GM18867 (cell line): ENCODE results near the gene NCOA5.
A peak's percentile ranks its signal among the peaks of the same experiment; 100 is the strongest.
"Not testable (repeated sequence)": the region's sequence is repeated elsewhere in the genome, so short reads cannot be mapped to it uniquely, and the experiment has no call there.

Experiments
- ATAC-seq: cut with Tn5 transposase; IDR thresholded peaks from one replicate; pipeline ENCODE4 v1.9.1; 2021; ENCODE audit warnings: mild to moderate bottlenecking, moderate library complexity; ENCODE audit not compliant: unreplicated experiment

Gene NCOA5

DNA sequence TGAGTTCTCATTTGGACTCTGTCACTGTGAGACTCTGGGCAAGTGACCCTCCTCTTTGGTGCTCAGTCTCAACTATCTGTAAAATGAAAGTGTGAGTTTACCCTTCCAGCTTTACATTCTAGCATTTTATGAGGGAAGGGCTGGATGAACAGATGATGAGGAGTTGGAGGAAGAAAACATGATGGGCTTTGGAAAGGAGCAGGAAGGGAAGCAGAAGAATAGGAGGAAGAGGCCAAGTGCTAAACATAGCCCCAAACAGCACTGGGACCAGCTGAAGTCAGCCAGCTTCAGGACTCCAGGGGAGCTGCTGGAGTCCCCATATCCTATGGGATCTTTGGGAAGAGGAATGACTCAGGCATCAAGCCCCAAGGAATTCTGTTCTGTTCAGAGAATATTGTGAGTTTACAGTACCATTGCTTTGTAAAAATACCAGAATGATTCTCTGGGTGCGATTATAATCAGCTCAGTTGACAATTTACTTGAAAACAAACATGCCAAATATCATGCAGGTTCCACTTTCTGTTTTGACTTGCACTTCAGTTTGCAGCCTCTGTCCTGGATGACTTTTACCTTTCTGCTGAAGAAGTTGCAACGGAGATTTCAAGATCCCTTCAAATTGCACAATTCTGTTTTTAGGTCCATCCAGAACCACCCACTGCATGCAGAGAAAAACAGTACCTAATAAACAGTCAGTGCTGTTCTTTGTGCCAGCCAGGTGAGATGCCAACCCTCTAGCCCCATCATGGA lies 31.6 kb upstream of the NCOA5 start:
- ATAC-seq: no peak

DNA sequence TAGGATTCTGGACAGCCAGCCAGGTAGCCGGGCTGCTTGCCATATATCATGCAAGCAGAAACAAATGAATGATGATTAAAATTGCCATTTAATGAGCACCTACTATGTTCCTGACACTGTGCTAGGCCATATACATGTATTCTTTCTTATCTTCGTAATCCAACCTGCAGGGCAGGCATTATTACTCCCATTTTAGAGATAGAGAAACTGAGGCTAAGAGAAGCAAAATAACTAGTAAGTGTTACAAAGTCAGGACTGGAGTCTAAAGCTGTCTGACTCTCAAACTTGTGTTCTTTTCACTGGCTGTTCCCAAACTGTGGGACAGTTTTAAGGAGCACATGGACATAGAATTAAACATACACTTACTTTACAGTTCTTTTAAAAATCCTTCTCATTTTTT lies 30.4 kb upstream of the NCOA5 start:
- ATAC-seq: no peak

DNA sequence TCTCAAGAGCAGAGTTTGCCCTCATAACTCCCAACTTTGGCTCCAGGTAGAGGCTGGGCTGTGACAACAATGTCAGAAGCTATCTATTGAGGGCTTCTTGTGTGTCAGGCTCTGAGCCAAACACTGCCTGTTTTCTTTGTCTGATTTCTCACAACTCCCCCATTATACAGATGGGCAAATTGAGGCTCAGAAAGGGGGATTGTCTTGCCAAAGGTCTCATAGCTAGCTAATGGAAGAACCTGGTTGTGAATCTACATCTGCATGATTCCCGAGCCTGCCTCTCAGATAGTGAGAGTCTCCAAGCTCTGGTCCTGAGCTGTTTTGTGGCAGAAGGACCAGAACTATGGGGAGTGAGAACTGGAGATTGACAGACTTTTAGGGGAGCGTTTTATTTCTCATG lies 29.8 kb upstream of the NCOA5 start:
- ATAC-seq: no peak

DNA sequence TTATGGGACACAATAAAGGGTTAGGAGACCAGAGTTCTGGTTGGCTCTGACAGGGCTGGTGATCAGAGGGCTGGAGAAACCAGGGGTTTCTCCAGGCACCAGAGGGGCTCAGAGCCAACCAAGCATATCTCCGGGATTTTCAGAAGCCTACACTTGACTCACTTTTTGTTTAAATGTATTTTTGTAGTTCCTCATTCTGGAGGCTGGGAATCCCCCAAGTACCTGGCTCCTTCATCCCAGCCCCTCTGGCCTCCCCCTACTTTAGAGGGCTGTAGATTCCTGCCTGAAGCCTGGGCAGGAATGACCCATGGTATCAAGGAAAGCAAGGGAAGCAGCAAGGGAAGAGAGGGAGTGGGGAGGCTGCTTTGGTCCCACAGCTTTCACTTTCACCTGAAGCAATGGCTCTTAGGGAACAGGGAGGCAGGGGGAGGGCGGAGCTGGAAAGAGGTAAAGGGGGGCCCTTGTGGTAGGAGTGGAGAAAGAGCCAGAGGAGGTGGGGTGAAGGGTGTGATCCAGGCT lies 29.3 kb upstream of the NCOA5 start:
- no peak for ATAC-seq

DNA sequence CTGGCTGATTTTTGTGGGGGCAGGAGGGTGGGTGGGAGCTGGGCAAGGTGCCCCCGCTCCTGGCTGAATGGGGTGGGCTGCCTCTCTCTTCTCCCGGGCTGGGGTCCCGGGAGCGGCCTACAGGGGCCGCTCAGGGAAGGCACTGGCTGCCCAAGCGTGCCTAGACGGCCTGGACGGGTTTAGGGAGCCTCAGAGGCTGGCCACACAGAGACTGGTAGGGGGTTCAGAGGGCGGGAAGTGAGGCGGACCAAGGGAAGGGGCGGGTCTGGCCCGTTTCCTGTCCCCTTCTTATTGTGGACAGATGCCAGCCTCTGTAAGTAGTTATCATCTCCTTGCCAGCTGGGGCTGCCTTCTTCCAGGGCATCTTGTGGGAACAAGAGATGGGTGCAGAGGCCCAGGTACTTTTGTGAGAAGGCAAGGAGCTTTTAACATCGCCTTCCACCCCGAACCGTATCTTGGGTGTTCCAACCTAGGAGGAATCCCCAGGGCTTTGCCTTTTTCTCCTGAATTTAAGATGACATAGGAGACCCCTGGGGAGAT lies 28.8 kb upstream of the NCOA5 start:
- peak; percentile 42 for ATAC-seq

DNA sequence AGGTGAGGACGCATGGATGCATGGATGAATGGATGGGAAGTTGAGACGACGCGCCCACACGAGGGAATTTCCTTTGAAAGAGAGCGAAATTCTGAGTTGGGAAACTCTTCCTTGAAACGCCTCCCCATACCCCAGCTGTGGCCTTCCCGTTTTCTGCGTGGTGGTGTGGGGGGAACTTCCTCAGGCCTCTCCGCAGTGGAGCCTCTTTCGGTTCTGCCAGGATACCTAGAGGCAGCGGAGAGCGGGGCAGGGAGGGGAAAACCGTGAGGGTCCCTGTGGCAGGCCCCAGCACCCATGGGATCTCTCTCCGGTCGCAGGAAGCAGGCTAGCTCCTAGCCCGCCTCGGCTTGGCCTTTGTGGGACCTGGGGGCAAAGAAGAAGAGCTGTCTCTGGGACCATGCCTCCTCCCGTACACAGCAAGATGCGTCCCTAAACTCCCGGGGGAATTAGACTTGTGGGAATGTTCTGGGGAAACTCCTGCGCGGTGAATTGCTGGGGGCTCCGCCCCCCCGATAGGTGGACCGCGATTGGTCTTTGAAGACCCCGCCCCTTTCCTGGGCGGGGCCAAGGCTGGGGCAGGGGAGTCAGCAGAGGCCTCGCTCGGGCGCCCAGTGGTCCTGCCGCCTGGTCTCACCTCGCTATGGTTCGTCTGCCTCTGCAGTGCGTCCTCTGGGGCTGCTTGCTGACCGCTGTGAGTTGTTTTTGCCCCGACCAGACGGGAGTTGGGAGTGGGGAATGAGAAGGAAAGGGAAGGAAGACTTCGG lies 28.1 kb upstream of the NCOA5 start, which contains the start of gene CD40:
CD40 (plus strand) TSS at position 611 of the 764 bp plus-strand sequence; CDS start at position 641, 30 bp downstream.
- ATAC-seq: peak; percentile 74

DNA sequence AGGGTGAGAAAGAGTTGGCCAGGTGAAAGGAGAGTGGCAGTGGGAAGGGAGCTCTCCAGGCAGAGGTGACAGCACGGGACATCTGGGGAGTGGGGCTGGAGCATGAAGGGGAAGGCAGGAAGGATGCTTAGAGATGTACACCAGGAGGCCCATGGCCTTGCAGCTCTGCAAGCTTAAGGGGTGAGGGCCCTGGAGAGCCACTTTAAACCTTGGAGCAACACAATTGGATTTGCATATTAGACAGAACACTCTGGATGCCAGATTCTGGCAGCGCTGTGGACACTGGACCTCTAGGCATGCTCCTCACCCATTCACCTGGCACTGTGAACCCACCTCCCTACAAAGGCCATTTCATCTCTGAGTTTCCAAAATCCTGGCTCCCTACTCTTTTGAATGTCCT lies 24.7 kb upstream of the NCOA5 start:
- no peak for ATAC-seq

DNA sequence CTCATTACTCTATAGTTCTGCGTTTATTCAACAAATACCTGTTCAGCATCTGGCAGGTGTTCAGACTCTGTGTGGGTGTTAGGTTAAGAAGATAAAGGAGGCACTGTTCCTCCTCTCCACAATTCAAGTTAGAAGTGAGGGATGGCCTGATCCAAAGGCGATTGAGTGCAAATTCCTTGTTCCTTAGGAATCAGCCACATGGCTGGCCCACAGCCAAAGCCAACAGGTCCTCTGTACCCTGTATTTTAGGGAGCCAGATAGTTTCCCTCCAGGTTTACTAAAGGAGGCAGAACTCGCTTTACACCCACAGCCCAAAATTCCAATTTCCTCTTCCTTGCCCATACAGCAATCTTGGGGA lies 23.3 kb upstream of the NCOA5 start:
- ATAC-seq: no peak

DNA sequence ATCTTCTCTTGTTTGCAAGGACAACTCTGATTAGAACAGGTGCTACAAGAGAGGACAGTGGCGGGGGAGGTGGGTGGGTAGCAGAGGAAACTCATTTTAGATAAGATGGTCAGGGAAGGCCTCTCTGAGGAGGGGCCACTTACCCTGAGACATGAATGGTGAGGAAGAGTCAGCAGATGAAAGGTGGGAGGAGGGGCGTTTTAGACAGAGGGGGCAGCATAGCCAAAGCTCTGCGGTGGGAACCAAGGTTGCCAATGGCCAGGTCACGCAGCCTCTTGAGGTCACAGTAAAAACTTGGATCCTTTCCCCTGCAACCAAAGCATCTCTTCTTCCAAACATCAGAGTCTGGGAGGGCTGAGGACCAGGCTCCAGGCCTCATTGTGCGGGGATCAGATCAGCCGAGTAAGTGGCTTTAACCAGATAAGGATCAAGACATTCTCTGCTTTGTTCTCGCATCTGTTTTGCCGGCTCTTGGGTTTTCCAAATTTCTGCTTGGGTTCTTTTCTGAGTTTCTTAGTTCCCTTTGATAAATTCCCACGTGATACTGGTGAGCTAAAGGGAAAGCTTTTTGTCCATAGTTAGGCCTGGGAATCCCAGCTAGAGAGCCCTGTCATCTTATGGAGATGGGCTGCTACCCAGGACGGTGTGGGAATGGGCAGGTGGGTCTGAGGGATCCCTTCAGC lies 22.8 kb upstream of the NCOA5 start:
- no peak for ATAC-seq

DNA sequence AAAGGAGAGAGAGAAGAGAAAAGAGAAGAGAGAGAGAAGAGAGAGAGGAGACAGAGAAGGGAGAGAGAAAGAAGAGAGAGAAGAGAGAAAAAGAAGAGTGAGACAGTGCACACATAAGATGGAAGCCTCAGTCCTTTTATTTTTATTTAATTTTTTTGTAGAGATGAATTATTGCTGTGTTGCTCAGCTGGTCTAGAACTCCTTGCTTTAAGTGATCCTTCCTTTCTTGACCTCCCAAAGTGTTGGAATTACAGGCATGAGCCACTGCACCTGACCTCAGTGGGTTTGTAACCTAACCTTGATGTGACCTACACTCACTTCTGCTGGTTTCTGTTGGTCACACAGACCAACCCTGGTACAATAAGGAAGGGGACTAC lies 22.1 kb upstream of the NCOA5 start:
- no peak for ATAC-seq

DNA sequence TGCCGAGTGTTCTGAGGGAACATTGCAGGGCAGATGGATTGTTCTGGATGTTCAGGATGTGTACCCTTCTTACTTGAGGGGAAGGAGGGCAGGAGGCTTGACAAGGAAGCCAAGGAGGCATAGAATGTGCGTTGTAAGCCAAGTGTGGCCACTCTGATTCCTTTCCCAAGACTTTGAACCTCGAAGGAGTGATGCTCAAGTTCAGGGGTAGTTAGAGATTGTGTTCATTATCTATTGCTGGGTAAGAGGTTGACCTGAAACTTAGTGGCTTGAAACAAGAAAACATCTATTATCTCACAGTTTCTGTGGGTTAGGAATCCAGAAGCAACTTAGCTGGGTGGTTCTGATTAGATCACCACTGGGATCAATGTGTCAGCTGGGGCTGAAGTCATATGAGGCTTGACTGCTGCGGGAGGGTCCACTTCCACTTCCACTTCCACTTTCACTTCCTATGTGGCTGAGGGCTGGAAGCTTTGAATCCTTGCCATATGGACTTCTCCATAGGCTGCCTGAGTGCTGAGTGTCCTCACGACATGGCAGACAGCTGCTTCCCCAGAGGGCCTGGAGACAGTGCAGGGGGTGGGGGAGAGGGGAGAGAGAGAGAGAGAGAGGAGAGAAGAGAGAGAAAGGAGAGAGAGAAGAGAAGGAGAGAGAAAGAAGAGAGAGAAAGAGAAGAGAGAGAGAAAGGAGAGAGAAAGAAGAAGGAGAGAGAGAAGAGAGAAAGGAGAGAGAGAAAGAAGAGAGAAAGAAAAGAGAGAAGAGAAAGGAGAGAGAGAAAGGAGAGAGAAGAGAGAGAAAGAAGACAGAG lies 21.5 kb upstream of the NCOA5 start:
- ATAC-seq: no peak

DNA sequence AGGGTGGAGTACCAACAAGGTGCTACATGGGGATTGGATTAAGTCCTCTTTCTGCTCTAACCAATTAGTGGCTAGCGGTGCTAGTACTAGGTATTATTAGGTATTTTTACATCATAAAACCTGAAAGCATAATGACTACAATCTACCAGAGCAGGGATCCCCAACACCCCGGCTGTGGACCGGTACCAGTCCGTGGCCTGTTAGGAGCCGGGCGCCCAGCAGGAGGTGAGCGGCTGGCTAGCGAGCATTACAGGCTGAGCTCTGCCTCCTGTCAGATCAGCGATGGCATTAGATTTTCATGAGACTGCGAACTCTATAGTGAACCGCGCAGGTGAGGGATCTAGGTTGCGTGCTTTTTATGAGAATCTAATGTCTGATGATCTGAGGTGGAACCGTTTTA lies 19.2 kb upstream of the NCOA5 start:
- ATAC-seq: no peak

DNA sequence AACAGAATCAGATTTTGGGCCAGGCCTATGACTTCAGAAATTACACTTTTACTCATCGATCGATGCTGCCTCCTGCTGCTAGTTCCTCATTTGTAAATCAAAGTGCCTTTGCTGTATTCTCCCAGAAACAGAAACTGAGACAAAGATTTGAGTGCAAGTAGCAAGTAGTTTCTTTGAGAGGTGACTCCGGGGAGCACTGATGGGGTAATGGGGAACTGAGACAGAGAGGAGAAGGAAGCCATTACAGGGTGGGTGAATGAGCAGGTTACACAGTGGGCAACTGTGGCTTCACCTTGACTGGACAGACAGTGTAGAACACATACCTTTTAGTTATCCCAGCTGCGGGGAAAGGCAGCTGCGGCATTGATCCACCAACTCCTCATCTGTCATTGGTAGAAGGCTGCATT lies 18.7 kb upstream of the NCOA5 start:
- ATAC-seq: peak; percentile 76

DNA sequence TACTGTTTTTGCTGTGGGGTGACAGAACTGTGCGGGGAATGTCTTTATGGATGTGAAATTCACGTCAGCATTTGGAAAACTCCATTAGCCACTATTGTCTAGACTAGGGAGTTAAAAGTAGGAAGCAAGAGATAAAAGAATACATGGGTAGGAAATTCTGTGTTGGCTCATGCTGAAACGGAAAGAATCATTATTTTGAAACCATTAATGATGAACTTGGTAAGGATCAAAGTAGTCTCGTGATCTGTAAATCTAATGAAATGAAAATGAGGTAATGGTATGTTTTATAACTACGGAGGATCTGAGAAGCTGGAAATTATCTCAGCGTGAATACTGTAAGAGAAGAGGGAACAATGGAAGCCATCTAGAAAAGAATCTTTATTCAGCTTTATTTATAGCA lies 17.3 kb upstream of the NCOA5 start:
- no peak for ATAC-seq

DNA sequence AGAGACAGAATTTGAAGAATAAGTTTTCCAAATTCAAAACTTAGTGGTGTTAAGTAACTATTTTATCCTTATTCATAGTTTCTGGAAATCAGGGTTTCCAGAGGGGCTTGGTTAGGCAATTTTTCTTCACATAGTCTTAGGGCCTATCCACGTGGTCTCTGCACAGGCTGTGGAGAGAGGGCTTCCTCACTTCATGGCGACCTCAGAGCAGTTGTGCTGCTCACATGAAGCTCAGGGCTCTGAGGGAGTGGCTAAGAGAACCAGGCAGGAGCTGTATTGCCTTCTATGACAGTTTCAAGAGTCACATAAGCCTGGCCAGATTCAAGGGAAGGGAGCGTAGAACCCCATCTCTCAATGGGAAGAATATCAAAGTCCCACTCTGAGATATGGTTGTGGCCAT lies 14.5 kb upstream of the NCOA5 start:
- ATAC-seq: no peak

DNA sequence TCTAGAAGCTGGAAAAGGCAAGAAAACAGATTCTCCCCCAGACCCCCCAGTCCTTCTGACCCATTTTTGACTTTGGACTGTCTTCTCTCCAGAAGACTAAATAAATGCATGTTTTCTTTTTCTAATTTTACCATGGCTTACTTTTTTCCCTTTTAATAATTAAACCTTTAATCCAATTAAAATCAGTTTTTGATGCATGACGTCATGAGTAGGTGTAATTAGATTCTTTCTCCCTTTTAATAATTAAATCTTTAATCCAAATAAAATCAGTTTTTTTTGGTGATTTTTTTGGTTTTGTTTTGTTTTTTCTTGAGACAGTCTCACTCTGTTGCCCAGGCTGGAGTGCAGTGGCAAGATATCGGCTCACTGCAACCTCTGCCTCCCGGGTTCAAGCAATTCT lies 13.2 kb upstream of the NCOA5 start:
- no peak for ATAC-seq

DNA sequence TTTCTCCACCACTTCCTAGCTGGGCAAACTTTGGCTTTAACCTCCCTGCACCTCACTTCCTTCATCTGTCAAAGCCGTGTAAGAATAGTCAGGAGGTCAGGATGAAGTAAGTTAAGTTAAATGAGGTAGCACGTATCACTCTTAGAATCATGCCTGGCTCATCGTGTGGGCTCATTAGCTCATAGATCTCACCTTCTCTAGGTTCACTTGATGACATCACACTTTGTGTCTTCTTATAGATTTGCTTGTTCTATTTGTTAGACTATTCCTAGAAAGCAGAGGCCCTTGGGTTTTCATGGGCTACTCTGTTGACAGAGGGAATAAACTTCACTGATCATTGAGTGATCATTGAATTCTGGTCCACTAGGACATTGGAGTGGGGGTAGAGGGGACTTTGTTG lies 12.2 kb upstream of the NCOA5 start:
- no peak for ATAC-seq

DNA sequence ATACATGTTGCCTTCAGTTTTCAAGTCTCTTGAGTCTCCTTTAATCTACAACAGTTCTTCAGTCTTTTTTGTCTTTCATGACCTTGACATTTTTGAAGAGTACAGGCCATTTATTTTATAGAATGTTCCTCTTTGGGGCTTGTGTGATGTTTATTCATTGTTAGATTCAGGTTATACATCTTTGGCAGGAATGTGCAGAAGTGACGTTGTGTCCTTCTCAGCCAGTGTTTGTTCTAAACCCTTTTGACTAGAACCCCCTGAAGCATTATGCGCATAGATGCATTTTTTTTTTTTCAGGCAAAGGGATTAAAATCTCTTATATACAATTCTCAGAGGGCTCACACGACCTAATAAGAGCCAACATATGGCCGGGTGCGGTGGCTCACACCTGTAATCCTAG lies 11.2 kb upstream of the NCOA5 start:
- ATAC-seq: no peak

DNA sequence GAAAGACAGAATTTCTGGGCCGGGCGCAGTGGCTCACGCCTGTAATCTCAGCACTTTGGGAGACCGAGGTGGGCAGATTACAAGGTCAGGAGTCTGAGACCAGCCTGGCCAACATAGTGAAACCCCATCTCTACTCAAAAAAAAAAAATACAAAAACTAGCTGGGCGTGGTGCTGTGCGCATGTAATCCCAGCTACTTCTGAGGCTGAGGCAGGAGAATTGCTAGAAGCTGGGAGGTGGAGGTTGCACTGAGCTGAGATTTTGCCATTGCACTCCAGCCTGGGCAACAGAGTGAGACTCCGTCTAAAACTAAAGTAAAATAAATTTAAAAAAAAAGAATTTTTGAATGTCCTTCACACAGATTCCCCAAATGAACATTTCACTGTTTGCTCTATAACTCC lies 10.7 kb upstream of the NCOA5 start:
- ATAC-seq: not testable (repeated sequence)

DNA sequence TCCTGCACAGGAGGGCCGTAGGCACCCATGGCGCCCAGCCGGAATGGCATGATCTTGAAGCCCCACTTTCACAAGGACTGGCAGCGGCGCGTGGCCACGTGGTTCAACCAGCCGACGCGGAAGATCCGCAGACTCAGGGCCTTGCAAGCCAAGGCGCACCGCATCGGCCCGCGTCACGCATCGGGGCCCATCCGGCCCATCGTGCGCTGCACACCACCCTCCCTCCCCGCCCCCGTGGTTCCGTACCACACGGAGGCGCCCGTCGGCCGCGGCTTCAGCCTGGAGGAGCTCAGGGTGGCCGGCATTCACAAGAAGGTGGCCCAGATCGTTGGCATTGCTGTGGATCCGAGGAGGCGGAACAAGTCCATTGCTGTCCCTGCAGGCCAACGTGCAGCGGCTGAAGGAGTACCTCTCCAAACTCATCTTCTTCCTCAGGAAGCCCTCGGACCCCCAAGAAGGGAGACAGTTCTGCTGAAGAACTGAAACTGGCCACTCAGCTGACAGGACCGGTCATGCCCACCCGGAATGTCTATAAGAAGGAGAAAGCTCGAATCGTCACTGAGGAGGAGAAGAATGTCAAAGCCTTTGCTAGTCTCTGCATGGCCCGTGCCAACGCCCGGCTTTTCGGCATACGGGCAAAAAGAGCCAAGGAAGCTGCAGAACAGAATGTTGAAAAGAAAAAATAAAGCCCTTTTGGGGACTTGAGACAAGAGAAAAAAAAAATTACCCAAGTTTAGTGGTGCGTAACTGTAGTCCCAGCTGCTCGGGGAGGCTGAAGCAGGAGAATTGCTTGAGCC lies 9.9 kb upstream of the NCOA5 start:
- ATAC-seq: peak; percentile 62
